GM12878 (cell line): Measurements from ENCODE around the gene PELO. TPM values are rescaled to one million over a fixed set of nuclear protein-coding genes. Genes with fewer than 3 reads are reported as not detected.

ENCODE experiments used
- ATAC-seq: fragments of 200-7000 bp; cut with Tn5 transposase; 3 replicates; pipeline ENCODE4 v1.9.1; 2020; ENCODE audit warnings: mild to moderate bottlenecking, moderate library complexity
- BruUV-seq: library from RNA; stranded (reverse); fragments of 400-500 nt; replicated peaks from 2 replicates; lab custom pipeline; 2021; lab: Mats Ljungman, UMichigan
- CTCF ChIA-PET: fragments of 300-600 bp; sonication (Branson Sonifier 250); formaldehyde crosslinking; extraction: SDS; loops from one replicate; lab custom pipeline; 2021; ENCODE audit warnings: inconsistent platforms; lab: Yijun Ruan, JAX
- POLR2A ChIA-PET: fragments of 350-600 bp; formaldehyde crosslinking; extraction: SDS; loops from one replicate; lab custom pipeline; 2021; ENCODE audit warnings: inconsistent platforms; lab: Charles Lee
- RAD21 ChIA-PET: fragments of 300-600 bp; sonication (Branson Sonifier 250); formaldehyde crosslinking; loops from one replicate; lab custom pipeline; 2023; ENCODE audit warnings: antibody characterized with exemption; ENCODE audit not compliant: unreplicated experiment; lab: Charles Lee
- SMC1A ChIA-PET: fragments of 300-600 bp; sonication (Branson Sonifier 250); formaldehyde crosslinking; loops from one replicate; lab custom pipeline; 2023; ENCODE audit not compliant: unreplicated experiment, uncharacterized antibody; lab: Charles Lee
- DNase-seq: peaks from one replicate; pipeline ENCODE4 v3.0.0-alpha.2; 2011; ENCODE audit warnings: low read depth, low spot score
- FAIRE-seq: peaks from 3 replicates; lab custom pipeline; 2011; peaks lifted over from hg19 to GRCh38; lab: Jason Lieb, UNC
- H2AFZ ChIP-seq: 2 replicates; pipeline ENCODE4 v1.6.0; 2011; ENCODE audit warnings: low read depth, low read length, control low read depth; ENCODE audit not compliant: control insufficient read depth
- H3K27ac ChIP-seq: 2 replicates; pipeline ENCODE4 v1.5.1; 2011; ENCODE audit warnings: control low read depth; ENCODE audit not compliant: control insufficient read depth, insufficient read depth
- H3K27me3 ChIP-seq, 2 experiments: replicated peaks in 1 of 2; 2 replicates each; pipeline versions ENCODE4 v1.6.0 to v1.6.1; 2011; ENCODE audit warnings: low read length in 1 of 2; ENCODE audit not compliant: control insufficient read depth in 2 of 2, insufficient read depth in 2 of 2
- H3K36me3 ChIP-seq, 2 experiments: 2 replicates each; pipeline ENCODE4 v1.5.1; 2011; ENCODE audit warnings: low read length in 1 of 2; ENCODE audit not compliant: control insufficient read depth in 2 of 2, insufficient read depth in 2 of 2
- H3K4me1 ChIP-seq: 2 replicates; pipeline ENCODE4 v1.6.1; 2011; ENCODE audit warnings: mild to moderate bottlenecking, low read length, moderate library complexity, mixed read lengths; ENCODE audit not compliant: control insufficient read depth, insufficient read depth
- H3K4me2 ChIP-seq: 2 replicates; pipeline ENCODE4 v1.6.0; 2011; ENCODE audit warnings: control low read depth; ENCODE audit not compliant: control insufficient read depth, insufficient read depth
- H3K4me3 ChIP-seq: fragments of 200-600 bp; sonication (generic); 2 replicates; pipeline ENCODE4 v1.5.1; 2016
- H3K79me2 ChIP-seq: 2 replicates; pipeline ENCODE4 v1.6.0; 2011; ENCODE audit warnings: low read length; ENCODE audit not compliant: control insufficient read depth, insufficient read depth
- H3K9ac ChIP-seq: 2 replicates; pipeline ENCODE4 v1.8.0; 2011; ENCODE audit warnings: low read length, control low read depth, mixed read lengths; ENCODE audit not compliant: control insufficient read depth, insufficient read depth
- H3K9me3 ChIP-seq: replicated peaks from 3 replicates; pipeline ENCODE4 v1.5.1; 2011; ENCODE audit warnings: mild to moderate bottlenecking, low read length; ENCODE audit not compliant: control insufficient read depth, insufficient read depth
- H4K20me1 ChIP-seq: 2 replicates; pipeline ENCODE4 v1.6.0; 2011; ENCODE audit not compliant: control insufficient read depth, insufficient read depth
- BHLHE40 ChIP-seq, 2 experiments: fragments of 450-650 bp in 1 of 2; IDR thresholded peaks; 2 replicates each; pipeline ENCODE4 v1.6.1; 2011 to 2017; ENCODE audit warnings: low read depth in 2 of 2, borderline replicate concordance in 1 of 2, improper control_type of control experiment in 1 of 2, low read length in 1 of 2, mild to moderate bottlenecking in 1 of 2
- CHD1 ChIP-seq: IDR thresholded peaks from 2 replicates; pipeline ENCODE4 v1.6.1; 2012; ENCODE audit warnings: low read depth, low read length, improper control_type of control experiment
- CREM ChIP-seq: IDR thresholded peaks from 2 replicates; pipeline ENCODE4 v1.6.1; 2014; ENCODE audit warnings: antibody characterized with exemption, low read depth
- KAT2A ChIP-seq: conservative IDR thresholded peaks from 2 replicates; pipeline ENCODE4 v1.6.1; 2011; ENCODE audit warnings: low read depth, low read length; ENCODE audit not compliant: control insufficient read depth
- MXI1 ChIP-seq: fragments of 150-350 bp; IDR thresholded peaks from 2 replicates; pipeline ENCODE4 v1.6.1; 2011; ENCODE audit warnings: low read depth, mild to moderate bottlenecking, inconsistent platforms, low read length, improper control_type of control experiment
- MYC ChIP-seq: IDR thresholded peaks from 2 replicates; pipeline ENCODE4 v1.6.1; 2011; ENCODE audit warnings: mild to moderate bottlenecking, low read length, moderate library complexity, inconsistent platforms; ENCODE audit not compliant: insufficient read depth, insufficient replicate concordance, insufficient read length, severe bottlenecking
- NBN ChIP-seq: fragments of 450-650 bp; IDR thresholded peaks from 2 replicates; pipeline ENCODE4 v1.6.1; 2016
- NFYB ChIP-seq: IDR thresholded peaks from 2 replicates; pipeline ENCODE4 v1.6.1; 2011; ENCODE audit warnings: low read depth, mild to moderate bottlenecking, low read length, improper control_type of control experiment, moderate library complexity; ENCODE audit not compliant: insufficient read depth
- NR2C2 ChIP-seq: IDR thresholded peaks from 2 replicates; pipeline ENCODE4 v1.6.1; 2011; ENCODE audit warnings: borderline replicate concordance, low read depth; ENCODE audit not compliant: control insufficient read depth, insufficient read length
- PAX8 ChIP-seq: fragments of 450-650 bp; IDR thresholded peaks from 2 replicates; pipeline ENCODE4 v1.6.1; 2017; ENCODE audit warnings: mild to moderate bottlenecking, moderate library complexity
- RAD21 ChIP-seq: IDR thresholded peaks from 2 replicates; pipeline ENCODE4 v1.6.1; 2011; ENCODE audit warnings: mild to moderate bottlenecking, low read depth, low read length, moderate library complexity; ENCODE audit not compliant: insufficient read depth
- RUNX3 ChIP-seq: IDR thresholded peaks from 2 replicates; pipeline ENCODE4 v1.6.1; 2012; ENCODE audit warnings: low read length, inconsistent platforms
- SMAD5 ChIP-seq: IDR thresholded peaks from 2 replicates; pipeline ENCODE4 v1.6.1; 2016; ENCODE audit warnings: antibody characterized with exemption, low read depth
- SREBF1 ChIP-seq: IDR thresholded peaks from 2 replicates; pipeline ENCODE4 v1.6.1; 2012; ENCODE audit warnings: mild to moderate bottlenecking, low read length
- SREBF2 ChIP-seq: IDR thresholded peaks from 2 replicates; pipeline ENCODE4 v1.6.1; 2012; ENCODE audit warnings: mild to moderate bottlenecking, low read length
- SUPT20H ChIP-seq: IDR thresholded peaks from 2 replicates; pipeline ENCODE4 v1.6.1; 2011; ENCODE audit warnings: low read depth, mild to moderate bottlenecking, low read length, moderate library complexity, borderline replicate concordance; ENCODE audit not compliant: control insufficient read depth
- TAF1 ChIP-seq: IDR thresholded peaks from 2 replicates; pipeline ENCODE4 v1.6.1; 2011; ENCODE audit warnings: mild to moderate bottlenecking, low read depth, low read length, borderline replicate concordance
- TARDBP ChIP-seq: IDR thresholded peaks from 2 replicates; pipeline ENCODE4 v1.6.1; 2016; ENCODE audit warnings: borderline replicate concordance
- ZBTB33 ChIP-seq: fragments of 450-650 bp; IDR thresholded peaks from 2 replicates; pipeline ENCODE4 v1.6.1; 2017; ENCODE audit warnings: mild to moderate bottlenecking
- ZBTB4 ChIP-seq: fragments of 450-650 bp; formaldehyde crosslinking; IDR thresholded peaks from 2 replicates; pipeline ENCODE4 v1.4.0; 2022; ENCODE audit warnings: mild to moderate bottlenecking, moderate library complexity
- in situ Hi-C: fragments of 300-500 bp; cut with MboI; formaldehyde crosslinking; loops from 9 replicates; pipeline ENCODE4 v1.14.3; 2018; ENCODE audit warnings: mixed read lengths
- intact Hi-C: fragments of 100-400 bp; cut with micrococcal nuclease; formaldehyde crosslinking; loops from one replicate; pipeline ENCODE4 v1.14.2; 2022; ENCODE audit not compliant: unreplicated experiment
- polyA plus RNA-seq, 11 experiments: library from polyadenylated mRNA; depleted of rRNA in 4 of 11; unstranded in 6 of 11; stranded (reverse) in 5 of 11; fragments of >200 nt; fragmentation: Nextera tagmentation in 4 of 11; fragmentation: Illumina TruSeq in 1 of 11; extraction: Ambion mirVana in 4 of 11; extraction: Trizol in 1 of 11; gene quantifications; 1 replicate in 1 of 11; 2 replicates in 10 of 11; pipeline versions ENCODE4 v1.2.1 to v1.2.3, GENCODE V29; 2011 to 2016; ENCODE audit warnings: inconsistent platforms in 2 of 11, missing spikeins in 2 of 11, low read depth in 1 of 11
- total RNA-seq, 4 experiments: library from RNA; depleted of rRNA in 3 of 4; stranded (reverse); fragments of >200 nt in 3 of 4; fragmentation: Illumina TruSeq in 1 of 4; extraction: Trizol in 1 of 4; gene quantifications; 2 replicates each; pipeline versions ENCODE4 v1.2.1 to v1.2.3, GENCODE V29; 2013 to 2021

The PELO gene
- total and polyA plus RNA-seq, 10 of the 15 experiments (the other 5 are each of a cell fraction or from before 2014, with no cell fraction given): 5.6 to 11.9 (median 8.7) TPM

DNA sequence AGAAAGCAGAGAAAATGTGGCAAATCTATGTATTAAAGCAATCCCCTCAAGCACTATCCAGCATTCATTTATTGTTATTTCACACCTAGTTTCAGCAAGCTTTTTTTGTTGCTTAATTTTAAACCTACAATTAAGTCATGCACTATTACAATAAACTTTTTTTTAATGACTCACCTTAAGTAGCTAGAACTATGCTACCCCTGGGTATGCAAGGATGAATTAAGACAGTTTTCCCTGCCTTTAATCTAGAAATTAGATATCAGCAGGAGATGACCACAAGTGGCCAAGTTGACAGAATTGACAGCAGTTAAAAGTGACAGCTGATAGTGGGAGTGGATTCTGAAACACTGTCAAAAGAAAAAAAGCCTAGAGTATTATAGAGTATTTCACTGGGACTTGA is 20.0 kb downstream of the PELO start:
- peak; percentile 31 for FAIRE-seq
- no peak; the same call in 2 of the 3 replicates for ATAC-seq
- no peaks in the 10 kb centered on the region for H4K20me1 ChIP-seq
- H3K9me3 ChIP-seq: no peaks in the 10 kb centered on the region
- H3K27ac ChIP-seq: no peak overlapping the region
- intact Hi-C loops: no loop called here
- in situ Hi-C loops: no loop called here
- TF ChIP-seq SUPT20H (no peak), CHD1 (no peak), MXI1 (no peak), ZBTB33 (no peak), RAD21 (no peak), NFYB (no peak), PAX8 (no peak), SMAD5 (no peak), NR2C2 (no peak), RUNX3 (no peak), TARDBP (no peak), ZBTB4 (CRISPR knock-in tag) (no peak), KAT2A (no peak), BHLHE40 (IDR thresholded peaks at IDR 0.05; ENCODE audit: borderline replicate concordance in 1 of 2, low read depth in 2 of 2, low read length in 1 of 2) (no peak), SREBF2 (no peak), SREBF1 (no peak), TAF1 (no peak), MYC (no peak), CREM (no peak), NBN (no peak)
- ChIA-PET SMC1A (interaction anchor here (1.3 to 1.9 kb wide), 2 partner anchors 9 to 12 kb away, joined by 3 to 4 read pairs; no protein-coding TSS in a partner anchor), RAD21 (no interaction called here), CTCF (interaction anchor here (0.6 to 1.6 kb wide), 2 partner anchors 8 to 35 kb away, joined by 4 to 5 read pairs; no protein-coding TSS in a partner anchor), POLR2A (interaction anchor here (0.5 kb wide), 1 partner anchor 171 kb away, joined by 4 read pairs; no protein-coding TSS in a partner anchor)
- BruUV-seq: no TSS peak
- H3K4me2 ChIP-seq: no peak overlapping the region
- H3K27me3 ChIP-seq: no peaks in the 10 kb centered on the region
- no peak overlapping the region for H2AFZ ChIP-seq
- 0 out of 2 replicates have a peak, but pooled peaks cover 3% of the 10 kb centered on the region for H3K4me1 ChIP-seq
- H3K9ac ChIP-seq: no peak overlapping the region
- peaks cover 14% of the 10 kb centered on the region for H3K79me2 ChIP-seq
- no peaks in the 10 kb centered on the region for H3K36me3 ChIP-seq
- DNase-seq: no peak
- H3K4me3 ChIP-seq: no peak overlapping the region
